Mammary epithelial cell (primary cell): ENCODE measurements around the gene ZNF76.

ENCODE experiments used
- EZH2 ChIP-seq: IDR thresholded peaks from 2 replicates; pipeline ENCODE4 v1.6.1; 2012; ENCODE audit warnings: low read length, inconsistent platforms, borderline replicate concordance
- TF ChIP-seq, protein P1 (sequence below), 2 donors: IDR thresholded peaks in 1 of 2; conservative IDR thresholded peaks in 1 of 2; 2 replicates each; pipeline ENCODE4 v1.5.1; 2011 to 2012; ENCODE audit warnings: inconsistent platforms in 2 of 2, low read length in 2 of 2, mild to moderate bottlenecking in 2 of 2, control low read depth in 1 of 2, low read depth in 1 of 2; ENCODE audit not compliant: insufficient read depth in 1 of 2; ENCODE audit errors: extremely low read depth in 1 of 2

DNA sequence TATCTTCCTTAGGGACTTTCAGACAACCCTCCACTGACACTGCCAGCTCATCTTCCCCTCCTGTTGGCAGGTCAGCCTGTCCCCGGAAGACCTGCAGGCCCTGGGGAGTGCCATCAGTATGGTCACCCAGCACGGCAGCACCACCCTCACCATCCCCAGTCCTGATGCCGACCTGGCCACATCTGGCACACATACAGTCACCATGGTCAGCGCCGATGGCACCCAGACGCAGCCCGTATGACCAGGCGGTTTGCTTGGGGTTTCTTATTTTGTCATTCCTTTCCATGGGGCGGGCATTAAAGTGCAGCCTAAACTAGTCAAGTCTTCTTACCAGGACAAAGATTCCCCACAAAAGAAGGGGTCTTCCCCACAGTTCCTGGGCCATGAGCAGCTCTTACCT is 34.1 kb downstream of the ZNF76 start:
- TF ChIP-seq, protein P1, sequence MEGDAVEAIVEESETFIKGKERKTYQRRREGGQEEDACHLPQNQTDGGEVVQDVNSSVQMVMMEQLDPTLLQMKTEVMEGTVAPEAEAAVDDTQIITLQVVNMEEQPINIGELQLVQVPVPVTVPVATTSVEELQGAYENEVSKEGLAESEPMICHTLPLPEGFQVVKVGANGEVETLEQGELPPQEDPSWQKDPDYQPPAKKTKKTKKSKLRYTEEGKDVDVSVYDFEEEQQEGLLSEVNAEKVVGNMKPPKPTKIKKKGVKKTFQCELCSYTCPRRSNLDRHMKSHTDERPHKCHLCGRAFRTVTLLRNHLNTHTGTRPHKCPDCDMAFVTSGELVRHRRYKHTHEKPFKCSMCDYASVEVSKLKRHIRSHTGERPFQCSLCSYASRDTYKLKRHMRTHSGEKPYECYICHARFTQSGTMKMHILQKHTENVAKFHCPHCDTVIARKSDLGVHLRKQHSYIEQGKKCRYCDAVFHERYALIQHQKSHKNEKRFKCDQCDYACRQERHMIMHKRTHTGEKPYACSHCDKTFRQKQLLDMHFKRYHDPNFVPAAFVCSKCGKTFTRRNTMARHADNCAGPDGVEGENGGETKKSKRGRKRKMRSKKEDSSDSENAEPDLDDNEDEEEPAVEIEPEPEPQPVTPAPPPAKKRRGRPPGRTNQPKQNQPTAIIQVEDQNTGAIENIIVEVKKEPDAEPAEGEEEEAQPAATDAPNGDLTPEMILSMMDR (conservative IDR thresholded peaks at IDR 0.05 in 1 of 2, IDR thresholded peaks at IDR 0.05 in 1 of 2; ENCODE audit: extremely low read depth in 1 of 2, insufficient read depth in 1 of 2, low read depth in 1 of 2, low read length in 2 of 2), result no peak
- TF ChIP-seq EZH2, result no peak
